ENCODE measurements around the gene TMEM51.
A peak's percentile ranks its signal among the peaks of the same experiment; 100 is the strongest.

TMEM51 gene

DNA sequence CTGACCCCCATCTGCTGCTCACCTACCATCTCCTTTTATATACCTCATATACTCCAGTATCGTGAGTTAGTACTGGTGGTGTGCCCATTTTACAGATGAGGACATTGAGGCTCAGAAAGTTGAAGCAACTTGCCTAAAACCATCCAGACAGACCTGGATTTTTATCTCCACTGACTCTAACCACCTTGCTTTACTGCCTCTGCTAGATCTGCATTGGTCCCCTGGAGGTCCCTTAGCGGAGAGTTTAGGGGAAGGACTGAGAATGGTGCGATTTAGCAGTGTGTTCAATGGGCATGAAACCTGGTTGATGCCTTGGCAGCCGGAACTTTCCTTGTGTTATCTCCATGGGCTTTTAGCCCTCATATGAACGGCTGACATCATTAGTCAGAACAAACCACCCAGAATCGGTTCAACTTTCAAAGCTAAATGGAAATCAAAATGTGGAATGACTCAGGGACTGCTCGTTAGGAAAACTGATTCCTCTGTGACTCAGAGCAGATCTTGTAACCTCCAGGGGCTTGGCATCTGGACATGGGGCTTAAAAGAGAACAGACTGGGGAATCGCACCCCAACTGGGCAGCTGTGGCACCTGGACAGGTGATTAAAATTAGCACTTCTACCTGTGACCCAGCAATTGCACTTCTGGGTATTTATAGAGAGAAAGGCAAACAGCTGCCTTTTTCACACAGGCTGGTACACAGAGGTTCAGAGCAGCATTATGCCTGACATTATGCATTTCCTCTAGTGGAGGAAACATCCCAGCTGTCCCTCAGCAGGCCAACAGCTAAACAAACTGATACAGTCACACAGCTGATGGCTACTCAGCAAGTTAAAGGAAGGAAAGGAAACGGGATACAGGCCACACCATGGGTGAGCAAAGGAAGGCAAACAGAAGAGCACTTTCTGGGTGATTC is 25.3 kb downstream of the TMEM51 start:
- peak; percentile 94 for DNase-seq

DNA sequence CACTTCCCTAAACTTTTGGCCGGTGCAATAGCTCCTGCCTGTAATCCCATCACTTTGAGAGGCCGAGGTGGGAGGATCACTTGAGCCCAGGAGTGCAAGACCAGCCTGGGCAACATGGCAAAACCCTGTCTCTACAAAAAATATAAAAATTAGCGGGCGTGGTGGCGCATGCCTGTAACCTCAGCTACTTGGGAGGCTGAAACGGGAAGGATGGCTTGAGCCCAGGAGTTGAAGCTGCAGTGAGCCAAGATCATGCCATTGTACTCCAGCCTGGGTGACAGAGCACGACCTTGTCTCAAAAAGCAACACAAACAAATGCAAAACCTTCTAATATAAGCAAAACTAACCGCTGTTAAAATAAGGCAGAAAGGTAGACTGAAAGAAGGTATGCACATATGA is 25.9 kb downstream of the TMEM51 start:
- no peak for DNase-seq

DNA sequence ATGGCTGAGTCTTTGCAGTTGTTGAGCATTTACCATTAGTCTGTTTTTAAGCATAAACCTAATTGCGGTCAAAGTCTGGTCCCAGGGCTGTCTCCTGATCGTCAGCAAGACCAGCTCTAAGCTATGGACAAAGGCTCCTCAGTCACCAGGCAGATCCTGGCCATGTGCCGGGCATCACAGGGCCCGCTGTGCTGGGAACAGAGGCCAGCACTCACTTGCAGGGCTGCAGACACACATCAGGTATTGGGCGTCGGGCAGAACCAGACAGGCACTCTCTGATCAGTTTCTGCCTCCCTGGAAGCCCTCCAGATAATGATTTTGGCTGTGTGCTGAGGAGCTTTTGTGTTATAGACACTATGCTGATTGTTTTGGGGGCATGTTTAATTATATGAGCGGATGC is 26.6 kb downstream of the TMEM51 start:
- no peak for DNase-seq

DNA sequence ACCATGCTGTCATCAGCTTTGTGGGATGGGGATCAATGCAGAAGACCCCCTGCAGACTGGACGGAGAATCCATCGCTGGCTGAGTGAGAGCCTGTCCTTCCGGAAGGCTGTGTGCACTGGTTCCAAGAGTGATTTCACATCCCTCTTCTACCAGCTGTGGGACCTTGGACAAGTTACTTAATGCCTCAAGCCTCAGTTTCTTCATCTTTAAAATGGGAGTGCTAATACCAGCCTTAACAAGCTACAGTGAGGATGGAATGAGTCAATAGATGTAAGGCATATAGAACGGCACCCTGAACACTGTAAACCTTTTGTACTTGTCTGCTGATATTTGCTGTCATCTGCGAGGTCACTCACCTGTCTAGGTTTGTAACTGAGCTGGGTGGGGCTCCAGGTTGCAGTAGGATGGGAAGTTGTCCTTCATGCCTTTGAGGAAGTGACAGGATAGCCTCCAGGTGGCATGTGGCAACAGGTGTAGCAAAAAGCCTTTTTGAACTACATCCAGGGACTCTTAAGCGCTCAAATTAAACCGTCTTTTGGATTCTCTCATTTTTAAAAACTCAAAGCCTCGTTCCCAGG is 27.5 kb downstream of the TMEM51 start:
- no peak for DNase-seq

DNA sequence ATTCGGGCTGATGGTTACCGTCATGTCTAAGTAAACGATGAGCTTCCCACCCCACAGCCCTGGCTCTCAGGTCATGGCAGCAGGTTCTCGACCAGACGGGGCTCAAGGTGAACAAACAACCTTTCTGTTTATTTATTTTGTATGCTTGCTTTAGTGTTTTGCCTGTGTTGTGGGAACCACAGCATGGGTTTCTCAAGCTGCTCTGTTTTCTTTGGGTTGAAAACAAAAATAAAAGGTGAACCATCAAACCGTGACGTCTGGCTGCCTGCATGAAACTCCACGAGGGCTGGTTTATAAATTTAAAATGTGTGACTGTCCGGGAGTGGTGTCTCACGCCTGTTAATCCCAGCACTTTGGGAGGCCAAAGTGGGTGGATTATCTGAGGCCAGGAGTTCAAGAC is 28.0 kb downstream of the TMEM51 start:
- no peak for DNase-seq

DNA sequence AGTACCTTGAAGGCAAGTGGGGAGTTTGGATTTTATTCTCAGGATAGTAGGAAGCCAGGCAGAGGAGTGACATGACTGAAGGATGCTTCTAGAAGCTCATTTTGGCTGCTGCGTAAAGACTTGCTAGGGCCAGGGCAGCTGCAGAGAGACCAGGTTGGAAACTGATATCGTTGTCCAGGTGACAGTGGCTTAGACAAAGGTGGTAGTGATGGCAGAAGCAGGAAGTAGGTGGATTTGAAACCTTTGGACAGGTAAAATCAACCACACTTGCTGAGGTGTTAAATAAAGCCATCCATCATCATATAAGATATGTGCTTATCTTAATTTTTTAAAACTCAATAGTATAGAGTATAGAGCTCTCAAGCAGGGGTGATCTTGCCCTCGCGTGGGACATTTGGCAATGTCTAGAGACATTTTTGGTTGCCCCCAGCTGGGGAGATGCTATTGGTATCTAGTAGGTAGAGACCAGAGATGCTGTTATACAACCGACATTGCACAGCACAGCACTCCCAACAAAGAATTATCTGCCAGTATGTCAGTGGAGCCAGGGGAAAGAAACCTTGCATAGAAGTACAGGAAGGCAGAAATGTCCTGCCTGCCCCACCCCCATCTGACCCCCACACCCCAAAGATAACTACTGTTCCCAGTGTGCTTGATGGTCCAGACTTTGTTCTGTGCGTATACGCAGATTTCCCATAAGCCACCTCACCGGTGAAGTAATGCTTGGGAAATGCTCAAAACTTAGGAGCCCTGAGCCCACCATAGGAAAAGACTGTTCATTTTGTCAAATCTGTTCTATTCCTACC is 31.1 kb downstream of the TMEM51 start:
- no peak for DNase-seq

DNA sequence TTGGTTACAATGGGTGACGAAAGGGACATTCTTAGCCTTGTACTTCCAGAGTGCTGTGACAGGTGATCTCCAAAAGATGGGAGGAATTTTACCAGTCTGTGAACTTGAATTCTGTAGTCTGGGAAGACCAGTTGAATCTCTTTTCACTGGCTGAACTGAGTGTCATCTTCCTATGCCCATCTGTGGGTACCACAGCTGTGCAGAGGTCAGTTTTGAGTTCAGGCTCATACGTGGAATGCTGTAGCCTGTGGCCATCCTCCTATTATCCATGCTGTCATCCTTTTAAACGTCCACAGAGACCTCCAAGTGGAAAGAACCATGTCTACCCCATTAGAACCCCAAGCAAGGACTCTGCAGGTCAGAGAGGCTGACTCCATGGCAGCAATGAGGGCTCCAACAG is 32.1 kb downstream of the TMEM51 start:
- DNase-seq = no peak

DNA sequence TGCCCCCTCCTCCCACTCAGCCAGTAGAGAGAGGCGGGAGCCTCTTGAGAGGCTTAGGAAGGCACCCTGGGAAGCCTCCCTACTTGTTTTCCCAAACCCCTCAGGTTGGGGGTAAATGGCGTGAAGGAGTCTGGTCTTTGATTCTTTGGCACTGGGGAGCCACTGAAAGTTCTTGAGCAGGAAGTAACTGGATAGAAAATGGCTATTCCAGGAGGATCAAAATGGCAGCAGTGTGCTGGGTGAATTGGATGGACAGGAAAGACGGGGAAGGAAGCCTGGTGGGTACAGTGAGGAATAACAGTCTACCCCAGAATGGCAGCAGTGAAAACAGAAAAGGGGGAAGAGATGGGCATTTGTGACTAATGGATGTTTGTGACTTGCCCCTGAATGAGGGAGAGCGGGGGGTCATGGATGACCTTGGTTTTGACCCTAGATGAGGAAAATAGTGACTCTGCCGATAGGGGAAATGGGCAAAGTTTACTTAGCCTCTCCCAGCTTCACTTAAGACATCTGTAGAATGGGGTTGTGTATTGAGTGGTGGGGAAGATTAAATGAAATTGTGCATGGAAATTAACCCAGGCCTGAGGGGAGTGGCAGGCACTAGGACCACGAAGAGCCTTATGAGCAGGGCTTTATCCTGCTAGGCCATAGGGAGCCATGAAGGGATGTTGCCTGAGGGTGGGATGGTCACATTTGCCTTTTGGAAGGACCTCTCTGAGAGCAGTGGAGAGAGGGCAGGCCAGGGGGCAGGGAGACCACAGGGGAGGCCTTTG is 32.7 kb downstream of the TMEM51 start:
- no peak for DNase-seq

DNA sequence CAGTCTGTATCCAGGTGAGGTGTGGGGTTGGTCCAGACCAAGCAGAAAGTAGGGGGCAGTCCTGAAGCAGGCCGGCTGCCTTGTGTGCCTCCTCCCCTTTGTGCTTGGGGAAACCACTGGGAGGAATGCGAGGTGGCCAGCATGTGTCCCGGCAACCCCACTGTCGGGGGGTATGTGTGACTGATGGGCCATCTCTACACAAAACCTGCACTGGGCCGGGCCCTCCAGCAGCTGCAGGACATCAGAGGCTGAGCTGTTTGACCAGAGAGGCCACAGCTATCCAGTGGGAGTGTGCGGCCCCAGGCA is 33.3 kb downstream of the TMEM51 start:
- DNase-seq = no peak

DNA sequence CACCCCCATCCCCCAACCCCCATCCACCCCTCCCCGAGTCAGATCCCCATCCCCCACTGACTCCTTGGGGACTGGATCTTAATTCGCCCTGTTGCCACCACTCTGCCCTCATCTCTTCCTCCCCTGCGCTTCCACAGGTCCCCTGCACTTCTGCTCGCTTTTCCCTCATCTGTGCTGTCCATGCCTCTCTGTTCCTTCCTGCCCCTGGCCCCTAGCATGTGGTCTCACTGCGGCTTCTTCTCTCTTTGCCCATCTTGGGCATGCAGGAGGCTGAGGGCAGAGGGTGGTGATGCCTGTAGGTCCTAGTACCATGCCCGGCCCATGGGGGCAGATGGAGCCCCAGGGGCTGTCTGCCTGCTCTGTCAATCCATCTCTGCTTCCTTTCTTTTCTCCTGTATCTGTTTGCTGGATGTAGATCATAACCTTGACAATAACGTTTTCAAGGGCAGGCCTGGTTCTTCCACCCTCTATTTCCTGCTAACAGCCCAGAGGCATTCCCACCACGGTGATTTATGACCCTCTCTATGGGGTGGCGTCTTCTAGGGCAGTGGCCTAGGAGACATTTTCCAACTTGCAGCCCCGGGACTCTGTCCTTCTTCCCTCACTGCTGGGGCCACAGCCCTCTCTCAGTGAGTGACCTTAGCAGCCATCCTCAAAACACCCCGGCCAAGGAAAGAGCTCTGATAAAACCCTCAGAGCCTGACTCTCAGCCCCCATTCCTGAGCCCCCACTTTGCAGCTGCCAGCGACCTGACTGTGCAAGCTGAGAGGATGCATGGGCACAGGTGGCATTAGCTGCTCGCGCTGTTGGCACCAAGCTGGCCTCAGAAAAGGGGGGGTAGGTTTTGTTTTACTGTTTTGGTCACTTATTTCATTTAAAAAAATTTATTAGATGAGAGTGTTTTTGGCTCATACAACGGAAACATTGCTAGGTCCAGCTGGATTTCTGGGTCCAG is 33.9 kb downstream of the TMEM51 start:
- no peak for DNase-seq

DNA sequence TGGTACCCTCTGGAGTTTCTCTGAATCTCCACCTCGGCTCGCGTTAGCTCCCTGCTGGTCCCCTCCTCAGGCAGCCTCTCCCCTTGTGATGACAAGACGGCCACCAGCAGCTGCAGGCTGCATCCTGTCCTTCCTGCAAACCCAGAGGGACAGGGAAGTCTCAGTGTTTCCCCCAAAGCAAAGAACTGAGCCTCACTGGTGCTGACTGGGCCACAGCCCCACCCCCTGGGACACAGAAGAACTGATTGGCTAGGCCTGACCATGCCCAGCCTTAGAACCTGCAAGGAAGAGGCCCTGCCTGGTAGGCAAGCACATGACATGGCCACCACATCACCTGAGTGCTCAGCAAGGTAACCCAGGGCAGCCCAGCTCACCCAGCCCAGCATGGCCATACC is 34.6 kb downstream of the TMEM51 start:
- DNase-seq = no peak

DNA sequence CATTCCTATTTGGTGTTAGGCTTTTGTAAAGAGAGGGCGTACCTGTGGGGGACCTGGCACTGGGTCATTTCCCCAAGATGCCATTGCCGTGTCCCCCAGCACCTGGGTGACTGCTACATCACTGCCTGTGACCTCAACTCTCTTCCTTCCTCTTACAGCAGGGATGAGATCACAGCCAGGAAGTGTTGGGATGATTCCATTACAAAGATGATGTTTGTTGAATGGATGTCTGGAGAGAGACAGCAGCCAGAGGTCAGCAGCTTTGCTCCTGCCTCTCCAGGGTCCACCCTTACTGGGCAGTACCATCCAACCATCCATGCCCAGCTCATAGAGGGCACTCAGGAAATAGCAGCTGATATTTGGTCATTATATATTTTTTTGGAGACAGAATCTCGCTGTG is 35.1 kb downstream of the TMEM51 start:
- DNase-seq = peak; percentile 56

DNA sequence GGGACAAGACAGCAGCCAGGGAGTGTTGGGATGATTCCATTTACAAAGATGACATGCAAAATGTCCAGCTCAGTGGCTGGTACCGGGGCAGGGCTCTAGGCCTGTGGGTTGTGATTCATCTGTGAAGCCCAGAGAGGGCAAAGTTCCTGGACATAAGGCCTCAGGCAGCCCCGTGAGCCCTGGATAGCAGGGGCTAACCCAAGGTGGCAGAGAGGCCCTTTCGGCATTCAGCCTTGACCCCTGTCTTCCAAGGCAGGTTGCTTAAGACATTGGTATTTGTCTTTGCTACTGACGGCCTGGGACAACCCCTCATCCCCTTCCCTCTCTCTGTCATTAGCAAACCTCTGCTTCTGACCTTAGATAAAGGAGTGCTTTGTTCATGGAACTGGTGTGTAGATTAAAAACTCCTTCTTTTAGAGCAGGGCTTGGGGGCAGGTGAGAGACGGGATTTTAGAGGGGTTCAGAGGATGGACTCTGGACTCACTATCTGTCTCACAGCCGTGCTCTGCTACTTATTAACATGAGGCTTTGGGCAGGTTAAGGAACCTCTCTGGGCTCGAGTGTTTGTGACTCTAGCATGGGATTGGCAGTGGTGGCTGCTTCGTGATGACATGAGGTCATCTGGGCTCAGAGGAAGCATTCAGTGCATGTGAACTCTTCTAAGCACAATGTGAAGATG is 36.3 kb downstream of the TMEM51 start:
- peak; percentile 57 for DNase-seq

DNA sequence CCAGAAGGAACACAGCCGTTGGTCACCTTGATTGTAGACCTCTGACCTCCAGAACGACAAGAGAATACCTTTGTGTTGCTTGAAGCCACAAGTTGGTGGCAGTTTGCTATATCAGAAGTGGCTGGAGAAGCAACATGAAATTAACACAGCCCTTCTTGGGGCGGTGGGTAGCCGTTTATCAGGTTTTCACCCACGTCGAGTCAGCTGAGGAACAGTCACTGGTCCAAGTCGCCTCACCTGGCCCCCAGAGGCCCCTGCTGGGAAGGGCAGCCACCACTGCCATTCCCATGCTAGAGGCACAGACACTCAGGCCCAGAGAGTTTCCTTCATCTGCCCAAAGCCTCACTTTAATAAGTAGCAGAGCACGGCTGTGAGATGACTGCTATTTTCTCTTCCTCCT is 37.7 kb downstream of the TMEM51 start:
- DNase-seq = no peak

DNA sequence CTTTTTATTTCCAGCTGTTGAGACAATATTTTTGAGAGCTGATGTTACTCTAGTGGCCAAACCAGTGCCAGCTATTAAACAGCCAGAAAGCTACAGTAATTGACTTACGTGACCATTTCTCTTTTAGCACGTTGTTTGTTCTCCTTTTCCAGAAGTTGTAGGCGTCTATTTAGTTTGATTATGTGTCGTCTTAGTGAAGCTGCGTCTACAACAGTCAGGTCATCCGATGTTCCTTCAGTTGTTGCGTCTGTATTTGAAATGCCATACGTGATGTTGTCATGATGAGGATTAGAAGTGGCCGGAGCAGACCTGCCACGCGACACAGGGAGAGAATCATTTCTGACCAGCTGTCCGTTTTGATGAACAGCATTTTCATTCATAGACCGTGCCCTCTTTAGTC is 38.2 kb downstream of the TMEM51 start:
- DNase-seq = no peak

DNA sequence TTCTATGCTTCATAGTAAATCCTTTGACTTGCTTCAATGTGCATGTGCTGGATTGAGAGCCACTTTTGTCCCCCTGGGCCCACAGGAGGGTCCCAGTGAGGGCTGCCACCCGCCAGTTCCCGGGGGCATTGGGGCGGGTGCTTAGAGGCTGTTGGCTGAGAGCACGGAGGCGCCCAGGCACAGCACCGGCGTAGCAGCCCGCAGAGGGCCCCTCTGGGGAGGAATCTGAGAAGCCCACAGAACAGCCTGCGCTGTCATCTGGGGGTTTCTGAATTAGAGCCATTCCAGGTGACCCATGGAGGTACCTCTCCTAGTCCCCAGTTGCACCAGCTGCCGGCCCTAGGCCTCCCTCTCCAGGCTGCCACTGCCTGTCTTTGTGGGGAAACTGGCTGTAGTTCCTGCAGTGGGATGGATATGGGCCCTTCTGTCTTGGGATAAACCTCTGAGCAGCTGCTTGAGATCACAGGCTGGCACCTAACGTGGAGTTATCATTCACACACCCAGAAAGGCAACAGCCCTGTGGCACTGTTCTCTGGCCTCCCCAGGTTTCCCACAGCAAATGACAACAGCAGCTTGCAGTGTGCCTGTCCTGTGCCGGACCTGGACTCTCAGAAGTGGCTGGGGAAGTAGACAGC is 39.5 kb downstream of the TMEM51 start:
- DNase-seq = no peak

DNA sequence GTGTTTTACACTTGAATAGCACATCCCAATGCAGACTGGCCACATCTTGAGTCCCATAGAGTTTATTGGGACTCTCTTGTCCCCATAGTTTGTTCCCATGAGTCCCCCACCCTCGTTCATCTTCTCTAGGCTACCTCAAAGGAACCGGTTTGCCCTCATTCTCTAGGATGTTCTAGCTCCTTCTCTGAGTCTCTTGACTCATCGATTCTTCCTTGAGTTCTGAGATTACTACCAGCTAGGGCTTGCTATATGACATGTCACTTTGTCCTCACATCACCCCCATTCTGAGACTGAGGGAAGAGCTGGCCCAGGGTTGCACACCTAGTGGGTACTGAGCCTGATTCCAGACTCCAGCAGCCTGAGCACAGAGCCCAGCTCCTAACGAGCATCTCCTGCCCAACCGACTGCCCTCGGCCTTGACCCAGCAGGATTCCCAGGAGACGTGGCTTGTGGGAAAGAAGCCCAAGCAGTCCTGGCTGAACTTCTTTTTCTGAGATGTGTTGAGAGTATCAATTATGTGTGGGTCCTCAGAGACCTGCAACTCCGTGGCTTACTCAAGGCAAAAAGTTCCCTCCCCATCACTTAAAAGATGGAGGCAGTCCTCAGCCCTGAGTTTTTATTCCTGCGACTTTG is 42.0 kb downstream of the TMEM51 start:
- no peak for DNase-seq

DNA sequence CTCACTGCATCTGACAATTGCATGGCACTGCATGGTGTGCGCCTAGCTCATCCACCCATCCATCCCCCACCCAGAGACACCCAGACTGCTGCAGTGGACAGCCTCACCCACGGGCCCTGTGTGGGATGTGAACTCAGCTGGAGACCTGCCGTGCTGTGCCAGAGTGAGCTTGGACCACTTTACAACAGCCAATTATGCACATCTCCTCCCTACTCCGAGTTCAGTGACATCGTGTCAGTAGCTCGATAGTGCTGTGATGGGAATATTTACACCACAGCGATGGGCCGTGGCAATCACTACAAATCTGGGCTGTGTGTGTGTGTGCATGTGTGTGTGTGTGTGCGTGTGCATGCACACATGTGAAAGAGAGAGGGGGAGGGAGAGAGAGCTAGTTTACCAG is 42.5 kb downstream of the TMEM51 start:
- DNase-seq = no peak

DNA sequence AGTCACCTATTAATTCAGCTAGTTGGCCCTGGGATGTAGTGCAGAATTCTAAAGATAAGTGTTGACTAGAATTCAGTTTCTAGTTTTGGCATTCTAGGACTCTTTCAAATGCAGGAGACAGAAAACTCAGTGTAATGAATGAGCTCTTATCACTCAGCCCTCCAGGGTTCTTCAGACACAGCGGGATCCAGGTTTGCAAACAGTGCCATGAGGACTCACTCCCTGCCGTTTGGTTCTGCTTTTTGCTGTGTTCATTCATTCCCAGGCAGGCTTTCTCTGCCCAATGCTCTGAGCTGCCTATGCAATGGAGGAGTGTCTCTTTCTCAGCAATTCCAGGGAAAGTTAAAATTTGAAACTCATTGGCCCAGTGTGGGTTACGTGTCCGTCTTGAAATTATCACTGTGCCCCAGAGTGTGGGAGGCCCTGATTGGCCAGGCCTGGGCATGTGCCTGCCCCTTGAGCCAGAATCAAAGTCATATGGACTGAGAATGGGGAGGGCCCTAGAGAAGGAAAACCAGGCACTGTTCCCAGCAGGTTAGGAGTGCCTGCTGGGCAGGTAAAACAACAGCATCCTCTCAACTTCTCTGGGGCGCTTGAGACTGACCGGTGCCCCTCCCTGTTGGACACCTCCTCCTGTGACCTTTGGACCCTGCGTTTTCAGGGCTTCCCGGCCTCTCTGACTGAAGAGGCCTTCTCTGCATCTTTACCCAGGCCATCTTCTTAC is 43.4 kb downstream of the TMEM51 start:
- DNase-seq = no peak

Measured in EL (cell line).